Endodermal cell (in vitro differentiated cells): ENCODE data around the gene BPTF. TPM values are rescaled to one million over a fixed set of nuclear protein-coding genes. Genes with fewer than 3 reads are reported as not detected.

Experiments
- DNase-seq: peaks from one replicate; pipeline ENCODE4 v3.0.0-alpha.2; 2017
- H3K27ac ChIP-seq: 2 replicates; pipeline ENCODE4 v1.5.1; 2013; ENCODE audit warnings: mild to moderate bottlenecking, low read depth, low read length, moderate library complexity
- H3K27me3 ChIP-seq: 2 replicates; pipeline ENCODE4 v1.6.1; 2013; ENCODE audit warnings: mild to moderate bottlenecking, low read length, moderate library complexity; ENCODE audit not compliant: insufficient read depth, control insufficient read depth, poor library complexity, severe bottlenecking
- H3K36me3 ChIP-seq: 2 replicates; pipeline ENCODE4 v1.7.0; 2013; ENCODE audit warnings: mild to moderate bottlenecking, low read length, moderate library complexity; ENCODE audit not compliant: control insufficient read depth, insufficient read depth
- H3K4me1 ChIP-seq: one replicate; pipeline ENCODE4 v1.7.0; 2013; ENCODE audit warnings: low read length; ENCODE audit not compliant: control insufficient read depth, insufficient read depth
- H3K4me3 ChIP-seq: 2 replicates; pipeline ENCODE4 v1.5.1; 2013; ENCODE audit warnings: mild to moderate bottlenecking, low read length, moderate library complexity
- H3K9ac ChIP-seq: 2 replicates; pipeline ENCODE4 v1.6.1; 2013; ENCODE audit warnings: mild to moderate bottlenecking, low read length, moderate library complexity; ENCODE audit not compliant: poor library complexity, severe bottlenecking; ENCODE audit errors: extremely low read depth
- H3K9me3 ChIP-seq: 2 replicates; pipeline ENCODE4 v1.6.1; 2013; ENCODE audit warnings: mild to moderate bottlenecking, low read length, moderate library complexity; ENCODE audit not compliant: control insufficient read depth
- H3K27ac Mint-ChIP-seq: 2 replicates; pipeline ENCODE4 v1.8.0; 2020; ENCODE audit warnings: mixed read lengths
- H3K27me3 Mint-ChIP-seq: 2 replicates; pipeline ENCODE4 v1.8.0; 2021; ENCODE audit warnings: mild to moderate bottlenecking, mixed read lengths; ENCODE audit not compliant: insufficient read depth
- H3K36me3 Mint-ChIP-seq: 2 replicates; pipeline ENCODE4 v1.8.0; 2020; ENCODE audit warnings: low read depth, mixed read lengths
- H3K4me1 Mint-ChIP-seq: 2 replicates; pipeline ENCODE4 v1.8.0; 2020; ENCODE audit warnings: mixed read lengths
- H3K4me3 Mint-ChIP-seq: 2 replicates; pipeline ENCODE4 v1.8.0; 2020; ENCODE audit warnings: mild to moderate bottlenecking, moderate library complexity, mixed read lengths
- H3K9me3 Mint-ChIP-seq: 2 replicates; pipeline ENCODE4 v1.8.0; 2020; ENCODE audit warnings: mild to moderate bottlenecking, mixed read lengths
- WGBS, 2 experiments: methylation state at CpG; one replicate each; pipeline versions ENCODE4 v1.1.5 to v1.1.7; 2013; ENCODE audit warnings: missing lambda C conversion rate in 2 of 2, mixed read lengths in 1 of 2; ENCODE audit not compliant: insufficient coverage in 1 of 2, insufficient read length in 1 of 2; 5-methylcytosine and 5-hydroxymethylcytosine counted together
- total RNA-seq, 2 donors: library from RNA; stranded (reverse); fragmentation: NEBNext Ultra II Directional in 1 of 2; extraction: Animal tissue kit (Norgen Biotek cat#: 25700) in 1 of 2; gene quantifications; 2 replicates in 1 of 2; 3 replicates in 1 of 2; pipeline ENCODE4 v1.2.1, GENCODE V29; 2021
- TF ChIP-seq, protein P1 (sequence below): fragments of 200-600 bp; sonication (generic); conservative IDR thresholded peaks from 2 replicates; pipeline ENCODE4 v1.5.0; 2021; ENCODE audit warnings: antibody characterized with exemption, mild to moderate bottlenecking

BPTF gene
- total RNA-seq, 2 donors from 2014 or later, result 184 to 198 TPM

DNA sequence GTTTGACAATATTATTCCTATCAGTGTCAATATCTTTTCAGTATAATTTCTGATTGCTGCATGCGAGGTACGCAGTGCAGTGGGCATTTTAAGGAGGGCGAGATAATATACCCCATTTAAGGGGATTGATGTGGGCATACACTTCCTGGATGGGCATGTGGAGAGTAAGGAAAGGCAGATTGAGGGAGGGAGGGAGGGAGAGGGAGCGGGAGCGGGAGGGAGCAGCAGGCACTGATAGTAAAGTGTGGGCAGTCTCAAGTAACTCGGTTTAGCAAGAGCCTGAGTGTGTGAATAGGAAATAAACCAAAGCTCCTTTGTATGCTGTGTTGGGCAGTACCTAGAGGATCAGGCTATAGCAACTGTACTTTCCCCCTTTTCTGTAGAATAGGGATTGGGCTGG, 5.1 kb downstream of the BPTF start:
- Histone ChIP-seq H3K9me3 (no peaks in the 10 kb centered on the region), H3K36me3 (peaks cover 15% of the 10 kb centered on the region), H3K9ac (no peak overlapping the region), H3K4me1 (no peaks in the 10 kb centered on the region), H3K4me3 (peak overlapping the region; percentile 96), H3K27me3 (no peaks in the 10 kb centered on the region), H3K27ac (no peak overlapping the region)
- Mint-ChIP-seq H3K27ac (no peak overlapping the region), H3K9me3 (no peaks in the 10 kb centered on the region), H3K4me1 (peaks cover 38% of the 10 kb centered on the region), H3K36me3 (peaks cover 28% of the 10 kb centered on the region), H3K27me3 (no peaks in the 10 kb centered on the region), H3K4me3 (no peak overlapping the region)
- TF ChIP-seq, protein P1, sequence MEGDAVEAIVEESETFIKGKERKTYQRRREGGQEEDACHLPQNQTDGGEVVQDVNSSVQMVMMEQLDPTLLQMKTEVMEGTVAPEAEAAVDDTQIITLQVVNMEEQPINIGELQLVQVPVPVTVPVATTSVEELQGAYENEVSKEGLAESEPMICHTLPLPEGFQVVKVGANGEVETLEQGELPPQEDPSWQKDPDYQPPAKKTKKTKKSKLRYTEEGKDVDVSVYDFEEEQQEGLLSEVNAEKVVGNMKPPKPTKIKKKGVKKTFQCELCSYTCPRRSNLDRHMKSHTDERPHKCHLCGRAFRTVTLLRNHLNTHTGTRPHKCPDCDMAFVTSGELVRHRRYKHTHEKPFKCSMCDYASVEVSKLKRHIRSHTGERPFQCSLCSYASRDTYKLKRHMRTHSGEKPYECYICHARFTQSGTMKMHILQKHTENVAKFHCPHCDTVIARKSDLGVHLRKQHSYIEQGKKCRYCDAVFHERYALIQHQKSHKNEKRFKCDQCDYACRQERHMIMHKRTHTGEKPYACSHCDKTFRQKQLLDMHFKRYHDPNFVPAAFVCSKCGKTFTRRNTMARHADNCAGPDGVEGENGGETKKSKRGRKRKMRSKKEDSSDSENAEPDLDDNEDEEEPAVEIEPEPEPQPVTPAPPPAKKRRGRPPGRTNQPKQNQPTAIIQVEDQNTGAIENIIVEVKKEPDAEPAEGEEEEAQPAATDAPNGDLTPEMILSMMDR, result no peak
- DNase-seq, result peak; percentile 74
- WGBS, 2 experiments, result 53 to 77% methylated on average over 5 to 6 of the region's 6 CpGs

DNA sequence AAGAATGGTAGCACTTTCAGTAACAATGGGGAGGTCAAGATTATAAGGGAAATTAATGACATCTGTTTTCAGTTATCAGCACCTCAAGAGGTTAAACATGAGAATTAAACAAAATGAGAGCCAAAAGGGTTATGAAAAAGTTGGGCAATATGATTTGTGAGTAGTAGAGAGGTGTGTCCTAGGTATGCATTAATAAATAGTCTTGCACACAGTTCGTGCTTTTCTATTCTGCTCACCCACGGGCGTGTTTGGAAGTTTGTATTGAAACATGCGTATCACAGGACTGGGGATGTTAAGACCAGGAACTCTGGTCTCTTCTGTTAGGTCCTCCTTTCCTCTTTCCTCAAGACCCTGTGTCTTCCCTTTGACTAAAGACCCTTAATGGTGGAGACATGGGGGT, 6.0 kb downstream of the BPTF start:
- DNase-seq, result no peak
- H3K36me3 ChIP-seq, result peaks cover 15% of the 10 kb centered on the region
- Mint-ChIP-seq H3K4me3 (no peak overlapping the region), H3K9me3 (no peaks in the 10 kb centered on the region), H3K4me1 (peaks cover 38% of the 10 kb centered on the region), H3K27me3 (no peaks in the 10 kb centered on the region), H3K36me3 (peaks cover 28% of the 10 kb centered on the region), H3K27ac (peak overlapping the region; percentile 72)
- no peaks in the 10 kb centered on the region for H3K4me1 ChIP-seq
- no peak overlapping the region for H3K9ac ChIP-seq
- no peaks in the 10 kb centered on the region for H3K9me3 ChIP-seq
- H3K4me3 ChIP-seq, result peak overlapping the region; percentile 23
- H3K27me3 ChIP-seq, result no peaks in the 10 kb centered on the region
- no peak overlapping the region for H3K27ac ChIP-seq
- WGBS, 2 experiments, result 90 to 100% methylated on average over 4 of the region's 4 CpGs
- TF ChIP-seq, protein P1, result no peak

DNA sequence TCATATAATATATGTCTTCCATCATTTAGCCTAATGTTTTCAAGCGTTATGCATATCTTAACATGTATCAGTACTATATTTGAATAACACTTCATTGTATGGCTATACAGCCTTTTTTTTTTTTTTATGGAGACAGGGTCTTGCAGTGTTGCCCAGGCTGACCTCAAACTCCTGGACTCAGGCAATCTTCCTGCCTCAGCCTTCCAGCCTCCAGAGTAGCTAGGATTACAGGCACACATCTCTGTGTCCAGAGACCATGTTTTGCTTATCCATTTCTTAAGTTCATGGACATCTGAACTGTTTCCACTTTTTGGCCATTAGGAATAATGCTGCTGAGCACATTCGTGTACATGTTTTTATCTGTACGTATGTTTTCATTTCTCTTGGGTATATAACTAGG, 7.8 kb downstream of the BPTF start:
- H3K27ac ChIP-seq, result no peak overlapping the region
- H3K36me3 ChIP-seq, result peaks cover 18% of the 10 kb centered on the region
- Mint-ChIP-seq H3K4me1 (peaks cover 40% of the 10 kb centered on the region), H3K27me3 (no peaks in the 10 kb centered on the region), H3K36me3 (peaks cover 24% of the 10 kb centered on the region), H3K4me3 (no peak overlapping the region), H3K27ac (no peak overlapping the region), H3K9me3 (no peaks in the 10 kb centered on the region)
- WGBS, 2 experiments, result 83 to 90% methylated on average over 1 to 2 of the region's 3 CpGs
- H3K9me3 ChIP-seq, result no peaks in the 10 kb centered on the region
- no peaks in the 10 kb centered on the region for H3K27me3 ChIP-seq
- TF ChIP-seq, protein P1, result no peak
- no peaks in the 10 kb centered on the region for H3K4me1 ChIP-seq
- H3K4me3 ChIP-seq, result no peak overlapping the region
- no peak for DNase-seq
- no peak overlapping the region for H3K9ac ChIP-seq
